ENCODE data around the gene ARID2. TPM values are rescaled to one million over a fixed set of nuclear protein-coding genes. Genes with fewer than 3 reads are reported as not detected.

Gene ARID2
- total and polyA plus RNA-seq, 2 donors (not counting 1 experiment from before 2014, with no cell fraction given) = 5.0 to 49.2 TPM

DNA sequence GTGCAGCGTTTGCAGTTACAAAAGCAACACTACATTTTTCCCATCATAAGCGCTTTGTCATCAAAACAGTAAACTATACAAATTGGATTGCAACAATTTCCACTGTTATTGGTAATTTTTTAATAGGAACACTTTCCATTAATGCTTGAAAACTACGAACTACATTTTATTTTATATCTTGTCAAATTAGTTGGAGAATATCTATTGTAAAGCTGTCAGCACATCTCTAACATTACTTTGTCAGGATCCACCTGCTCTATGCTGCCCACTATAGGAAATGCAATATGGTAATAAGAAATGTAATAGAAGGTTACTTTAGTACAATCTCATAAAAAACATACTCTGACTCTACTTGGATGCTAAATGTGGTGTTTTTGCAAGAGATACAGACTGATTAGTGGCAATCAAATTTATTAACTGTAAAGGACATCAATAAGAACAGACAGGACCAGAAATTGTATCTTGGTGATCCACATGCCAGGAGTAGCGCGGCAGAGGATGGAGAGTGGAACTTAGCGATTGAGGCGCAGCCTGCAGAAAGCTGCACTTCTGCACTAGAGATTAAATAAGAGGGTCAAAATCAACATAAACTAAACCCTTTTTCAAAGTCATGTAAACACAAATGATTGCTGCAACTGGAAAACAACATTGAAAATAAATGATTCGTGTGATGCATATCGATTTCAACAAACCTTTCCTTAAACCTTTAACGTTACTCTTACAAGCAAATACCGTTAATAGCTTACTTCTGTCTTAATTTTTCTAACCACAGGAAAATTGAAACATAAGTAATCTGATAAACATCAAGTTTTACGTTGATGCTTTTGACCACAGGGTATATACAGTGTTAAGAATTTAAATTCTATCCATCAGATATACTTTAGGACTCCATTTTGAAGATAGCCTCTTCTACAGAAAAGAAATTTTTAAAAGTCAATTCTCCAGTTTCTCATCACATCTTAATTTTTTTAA, 3.6 kb upstream of the ARID2 start:
- Histone ChIP-seq H2AFZ (ENCODE audit: insufficient read depth, low read depth, low read length, poor library complexity, severe bottlenecking) (peak overlapping the region; percentile 98), H4K20me1 (ENCODE audit: control insufficient read depth, insufficient read depth, low read length, poor library complexity, severe bottlenecking) (peaks cover 21% of the 10 kb centered on the region), H3K4me3 (ENCODE audit: control extremely low read depth in 1 of 5, extremely low read depth in 1 of 5, insufficient read depth in 1 of 5, low read depth in 2 of 5, low read length in 4 of 5) (peak overlapping the region; percentile 93 to 99 (median 97)), H3K27ac (ENCODE audit: low read length in 2 of 2) (peak overlapping the region; percentile 98 to 99), H3K9ac (ENCODE audit: low read length) (peak overlapping the region; percentile 99), H3K79me2 (ENCODE audit: control insufficient read depth, insufficient read depth, low read length) (peaks cover 61% of the 10 kb centered on the region), H3K4me2 (replicated peaks; ENCODE audit: low read depth, low read length, poor library complexity, severe bottlenecking) (peak overlapping the region; percentile 96), H3K4me1 (ENCODE audit: control insufficient read depth in 2 of 2, insufficient read depth in 2 of 2, low read length in 2 of 2) (peaks cover 20 to 27% of the 10 kb centered on the region in 2 donors), H3K36me3 (replicated peaks in 1 of 2; ENCODE audit: control extremely low read depth in 1 of 2, control insufficient read depth in 1 of 2, extremely low read depth in 1 of 2, insufficient read depth in 2 of 2, low read length in 1 of 2) (no peaks in the 10 kb centered on the region), H3K27me3 (replicated peaks in 1 of 4; ENCODE audit: control extremely low read depth in 1 of 4, control insufficient read depth in 3 of 4, insufficient read depth in 4 of 4, low read length in 3 of 4) (no peaks in the 10 kb centered on the region), H3K9me3 (ENCODE audit: control extremely low read depth in 1 of 3, control insufficient read depth in 2 of 3, insufficient read depth in 1 of 3, low read length in 2 of 3) (no peaks in the 10 kb centered on the region)
- H3K27me3 Mint-ChIP-seq = no peaks in the 10 kb centered on the region
- CTCF ChIA-PET = interaction anchor here (0.6 to 12.6 kb wide), 20 partner anchors 9 to 555 kb away, joined by 3 to 151 read pairs (median 4); no protein-coding TSS in a partner anchor
- peak overlapping the region; percentile 99 for H3K27ac Mint-ChIP-seq
- WGBS (ENCODE audit: insufficient coverage) = no CpG with 5 or more reads among the region's 12 CpGs
- DNase-seq = peak; percentile 72
- intact Hi-C loops (cut with micrococcal nuclease) = loop anchor here (1.0 to 5.0 kb wide), 3 partner anchors 55 to 646 kb away; partner anchors contain the start of gene SLC38A2
- peak overlapping the region; percentile 100 for H3K4me3 Mint-ChIP-seq
- POLR2A ChIA-PET = no interaction called here
- ATAC-seq (ENCODE audit: low read depth) = no peak
- TF ChIP-seq, protein P1, sequence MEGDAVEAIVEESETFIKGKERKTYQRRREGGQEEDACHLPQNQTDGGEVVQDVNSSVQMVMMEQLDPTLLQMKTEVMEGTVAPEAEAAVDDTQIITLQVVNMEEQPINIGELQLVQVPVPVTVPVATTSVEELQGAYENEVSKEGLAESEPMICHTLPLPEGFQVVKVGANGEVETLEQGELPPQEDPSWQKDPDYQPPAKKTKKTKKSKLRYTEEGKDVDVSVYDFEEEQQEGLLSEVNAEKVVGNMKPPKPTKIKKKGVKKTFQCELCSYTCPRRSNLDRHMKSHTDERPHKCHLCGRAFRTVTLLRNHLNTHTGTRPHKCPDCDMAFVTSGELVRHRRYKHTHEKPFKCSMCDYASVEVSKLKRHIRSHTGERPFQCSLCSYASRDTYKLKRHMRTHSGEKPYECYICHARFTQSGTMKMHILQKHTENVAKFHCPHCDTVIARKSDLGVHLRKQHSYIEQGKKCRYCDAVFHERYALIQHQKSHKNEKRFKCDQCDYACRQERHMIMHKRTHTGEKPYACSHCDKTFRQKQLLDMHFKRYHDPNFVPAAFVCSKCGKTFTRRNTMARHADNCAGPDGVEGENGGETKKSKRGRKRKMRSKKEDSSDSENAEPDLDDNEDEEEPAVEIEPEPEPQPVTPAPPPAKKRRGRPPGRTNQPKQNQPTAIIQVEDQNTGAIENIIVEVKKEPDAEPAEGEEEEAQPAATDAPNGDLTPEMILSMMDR (IDR thresholded peaks at IDR 0.05) = peak; percentile 93
- no peak for TF ChIP-seq EZH2 (IDR thresholded peaks at IDR 0.05; ENCODE audit: borderline replicate concordance, insufficient read depth, low read depth, low read length, poor library complexity, severe bottlenecking)
- no peaks in the 10 kb centered on the region for H3K9me3 Mint-ChIP-seq (ENCODE audit: insufficient read depth)
- H3K4me1 Mint-ChIP-seq = peaks cover 35% of the 10 kb centered on the region

All from B cell (primary cell).